ENCODE measurements around the gene PPP1R14C.

Gene PPP1R14C

DNA sequence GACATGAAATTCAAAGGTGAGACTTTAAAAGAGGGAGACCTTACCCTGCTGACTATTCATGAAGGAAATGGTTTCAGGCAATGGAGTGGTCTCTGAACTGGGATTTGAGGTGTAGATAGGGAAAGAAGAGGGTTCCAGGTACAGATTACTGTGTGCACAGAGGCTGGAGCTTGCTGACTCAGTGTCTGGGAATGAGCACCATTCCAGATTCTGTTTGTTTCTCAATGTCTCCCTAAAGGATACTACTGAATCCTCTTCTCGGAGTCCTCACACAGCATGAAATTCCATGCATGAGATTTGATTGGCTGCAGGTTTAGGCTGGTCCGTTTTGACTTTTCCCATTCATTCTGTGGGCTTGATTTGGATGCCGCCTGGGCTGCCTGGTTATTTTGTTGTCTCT is 49.0 kb downstream of the PPP1R14C start:
- H3K4me3 ChIP-seq (ENCODE audit: low read depth, low read length), result no peak overlapping the region
- TF ChIP-seq, protein P1, sequence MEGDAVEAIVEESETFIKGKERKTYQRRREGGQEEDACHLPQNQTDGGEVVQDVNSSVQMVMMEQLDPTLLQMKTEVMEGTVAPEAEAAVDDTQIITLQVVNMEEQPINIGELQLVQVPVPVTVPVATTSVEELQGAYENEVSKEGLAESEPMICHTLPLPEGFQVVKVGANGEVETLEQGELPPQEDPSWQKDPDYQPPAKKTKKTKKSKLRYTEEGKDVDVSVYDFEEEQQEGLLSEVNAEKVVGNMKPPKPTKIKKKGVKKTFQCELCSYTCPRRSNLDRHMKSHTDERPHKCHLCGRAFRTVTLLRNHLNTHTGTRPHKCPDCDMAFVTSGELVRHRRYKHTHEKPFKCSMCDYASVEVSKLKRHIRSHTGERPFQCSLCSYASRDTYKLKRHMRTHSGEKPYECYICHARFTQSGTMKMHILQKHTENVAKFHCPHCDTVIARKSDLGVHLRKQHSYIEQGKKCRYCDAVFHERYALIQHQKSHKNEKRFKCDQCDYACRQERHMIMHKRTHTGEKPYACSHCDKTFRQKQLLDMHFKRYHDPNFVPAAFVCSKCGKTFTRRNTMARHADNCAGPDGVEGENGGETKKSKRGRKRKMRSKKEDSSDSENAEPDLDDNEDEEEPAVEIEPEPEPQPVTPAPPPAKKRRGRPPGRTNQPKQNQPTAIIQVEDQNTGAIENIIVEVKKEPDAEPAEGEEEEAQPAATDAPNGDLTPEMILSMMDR (IDR thresholded peaks at IDR 0.05; ENCODE audit: borderline replicate concordance, insufficient read depth, low read depth, low read length), result no peak

DNA sequence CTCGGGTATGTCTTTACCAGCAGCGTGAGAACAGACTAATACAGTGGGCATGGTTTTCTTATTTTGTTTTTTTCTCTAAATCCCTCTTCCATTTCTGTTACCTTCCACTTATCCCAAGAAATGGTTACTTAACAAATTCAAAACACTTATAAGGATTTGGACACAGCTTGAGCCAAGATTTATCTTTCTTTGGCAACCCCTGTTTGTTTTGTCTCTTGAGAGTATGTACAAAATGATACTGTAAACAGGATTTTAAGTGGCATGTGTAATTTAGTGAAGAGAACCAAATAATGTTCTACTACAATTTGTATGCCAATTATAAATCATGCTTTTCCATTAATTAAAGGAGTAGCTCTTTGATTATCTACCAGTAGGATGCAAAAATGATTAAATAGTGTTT is 51.4 kb downstream of the PPP1R14C start:
- no peak overlapping the region for H3K4me3 ChIP-seq (ENCODE audit: low read depth, low read length)
- TF ChIP-seq, protein P1 (IDR thresholded peaks at IDR 0.05; ENCODE audit: borderline replicate concordance, insufficient read depth, low read depth, low read length), result no peak

DNA sequence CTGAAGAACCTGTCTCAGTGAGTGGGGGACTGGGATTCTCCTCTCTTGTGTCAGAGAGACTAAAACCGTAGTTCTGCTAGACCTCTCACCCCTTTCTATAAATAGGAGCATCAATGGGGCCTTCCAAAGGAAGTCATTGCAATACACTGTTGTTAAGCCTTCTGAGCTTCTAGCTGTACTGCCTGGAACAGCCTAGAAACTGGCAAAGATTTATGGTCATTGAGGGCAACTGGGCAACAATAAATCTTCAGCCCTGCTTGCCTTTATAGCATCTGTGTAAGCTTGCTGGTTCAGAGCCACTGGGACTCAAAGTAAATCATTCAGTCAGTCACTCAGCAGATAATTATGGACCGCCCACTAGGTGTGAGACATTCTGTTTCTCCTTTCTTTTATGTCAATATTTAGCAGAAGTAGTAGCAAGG is 53.2 kb downstream of the PPP1R14C start:
- no peak overlapping the region for H3K4me3 ChIP-seq (ENCODE audit: low read depth, low read length)
- TF ChIP-seq, protein P1 (IDR thresholded peaks at IDR 0.05; ENCODE audit: borderline replicate concordance, insufficient read depth, low read depth, low read length), result no peak

DNA sequence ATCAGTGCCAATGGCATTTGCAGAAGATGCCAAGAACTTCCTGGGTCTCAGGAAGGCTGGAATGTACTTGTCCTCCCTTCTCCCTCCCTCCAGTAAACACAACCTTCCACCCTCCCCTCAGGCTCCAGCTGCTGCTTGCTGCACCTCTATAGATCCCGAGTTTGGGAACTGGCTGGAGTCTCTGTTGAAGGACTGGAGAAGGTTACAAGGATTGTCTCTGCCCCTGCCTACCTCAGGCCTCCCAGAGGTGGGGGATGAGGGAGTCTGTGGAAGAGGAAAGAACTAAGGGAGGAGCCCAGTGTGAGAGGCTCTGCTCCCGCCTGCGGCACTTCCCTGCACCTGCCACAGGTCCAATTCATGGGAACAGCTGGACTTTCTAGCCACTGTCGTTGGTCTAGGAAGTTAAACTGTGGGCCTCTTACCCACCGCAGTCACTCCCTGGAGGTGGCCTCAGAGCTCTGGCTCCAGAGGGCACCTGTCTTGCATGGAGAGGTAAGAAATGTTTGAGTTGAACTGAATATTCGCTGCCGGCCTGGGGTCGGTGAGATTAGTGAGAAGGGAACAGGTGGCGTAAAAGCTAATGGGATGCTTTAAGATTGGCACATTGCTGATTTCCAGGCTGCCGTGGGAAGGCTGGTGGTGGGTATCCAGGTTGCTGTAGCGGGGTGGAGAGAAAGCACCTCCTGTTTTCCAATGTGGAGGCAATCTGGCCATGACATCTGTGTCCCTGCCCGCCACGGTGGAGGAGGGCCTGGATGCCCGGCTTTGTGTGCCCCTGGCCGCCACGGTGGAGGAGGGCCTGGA is 54.3 kb downstream of the PPP1R14C start:
- TF ChIP-seq, protein P1 (IDR thresholded peaks at IDR 0.05; ENCODE audit: borderline replicate concordance, insufficient read depth, low read depth, low read length), result no peak

DNA sequence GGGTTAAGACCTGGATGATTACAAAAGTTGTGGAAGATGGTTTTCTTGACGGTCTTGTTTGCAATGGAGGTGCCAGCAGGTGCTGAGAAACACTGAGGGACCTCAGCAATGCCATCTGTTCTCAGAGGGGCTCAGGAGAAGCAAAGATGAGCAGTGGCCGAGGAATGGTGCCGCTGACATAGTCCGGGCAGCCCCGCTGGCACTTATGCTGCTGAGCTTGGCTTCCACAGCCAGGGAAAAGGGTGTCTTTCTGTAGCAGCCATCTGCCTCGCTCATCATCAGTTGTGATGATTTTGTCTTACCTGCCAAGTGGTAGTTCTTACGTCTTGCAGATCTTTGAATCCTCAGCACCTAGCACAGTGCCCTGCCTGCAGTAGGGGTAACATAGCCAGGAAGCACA is 55.7 kb downstream of the PPP1R14C start:
- H3K4me3 ChIP-seq (ENCODE audit: low read depth, low read length), result no peak overlapping the region
- TF ChIP-seq, protein P1 (IDR thresholded peaks at IDR 0.05; ENCODE audit: borderline replicate concordance, insufficient read depth, low read depth, low read length), result no peak

More for the DNA sequence above, 54.3 kb downstream of the PPP1R14C start:
- no peak overlapping the region for H3K4me3 ChIP-seq (ENCODE audit: low read depth, low read length)

DNA sequence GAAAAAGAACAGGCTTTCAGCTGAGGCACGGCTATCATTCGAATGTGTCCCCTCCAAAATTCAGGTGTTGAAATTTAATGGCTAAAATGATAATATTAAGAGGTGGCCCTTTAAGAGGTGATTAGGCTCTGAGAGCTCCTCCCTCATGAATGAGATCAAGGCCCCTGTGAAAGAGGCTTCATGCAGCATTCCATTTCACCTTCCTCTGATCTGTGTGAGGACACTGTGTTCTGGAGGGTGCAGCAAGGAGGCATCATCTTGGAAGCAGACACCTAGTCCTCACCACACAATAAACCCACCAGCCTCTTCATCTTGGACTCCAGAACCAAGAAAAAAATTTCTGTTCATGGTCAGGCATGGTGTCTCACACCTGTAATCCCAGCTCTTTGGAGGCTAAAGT is 56.4 kb downstream of the PPP1R14C start:
- no peak overlapping the region for H3K4me3 ChIP-seq (ENCODE audit: low read depth, low read length)
- TF ChIP-seq, protein P1 (IDR thresholded peaks at IDR 0.05; ENCODE audit: borderline replicate concordance, insufficient read depth, low read depth, low read length), result no peak

Measured in GM12875 (cell line).